ENCODE data around the gene DUSP7. TPM values are rescaled to one million over a fixed set of nuclear protein-coding genes. Genes with fewer than 3 reads are reported as not detected.
"Not testable (repeated sequence)": the region's sequence is repeated elsewhere in the genome, so short reads cannot be mapped to it uniquely, and the experiment has no call there.

The DUSP7 gene
- total RNA-seq, 1 donor from 2014 or later, result 59.9 TPM

DNA sequence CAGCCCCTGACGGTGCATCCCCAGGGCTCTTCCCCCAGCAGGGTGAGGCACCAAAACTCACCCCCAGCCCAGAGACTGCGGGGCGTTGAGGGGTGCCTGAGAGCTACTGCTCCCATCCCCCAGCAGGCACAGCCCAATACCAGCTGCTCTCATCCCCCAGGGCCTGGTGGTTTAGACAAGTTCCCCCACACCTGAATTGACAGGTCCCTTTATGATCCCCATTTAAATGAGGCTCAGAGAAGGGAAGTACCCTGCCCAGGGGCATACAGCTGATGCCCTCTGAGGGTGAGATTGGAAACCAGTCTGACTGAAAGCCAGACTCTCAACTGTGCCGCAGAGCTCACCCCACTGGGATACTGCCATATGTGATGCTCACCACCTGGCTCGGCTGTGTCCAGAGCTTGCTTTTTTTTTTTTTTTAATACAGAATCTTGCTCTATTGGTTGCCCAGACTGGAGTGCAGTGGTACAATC is 20.1 kb downstream of the DUSP7 start:
- H3K27ac ChIP-seq, result no peak overlapping the region
- TF ChIP-seq POLR2A (IDR thresholded peaks at IDR 0.05), result no peak
- TF ChIP-seq, protein P1, sequence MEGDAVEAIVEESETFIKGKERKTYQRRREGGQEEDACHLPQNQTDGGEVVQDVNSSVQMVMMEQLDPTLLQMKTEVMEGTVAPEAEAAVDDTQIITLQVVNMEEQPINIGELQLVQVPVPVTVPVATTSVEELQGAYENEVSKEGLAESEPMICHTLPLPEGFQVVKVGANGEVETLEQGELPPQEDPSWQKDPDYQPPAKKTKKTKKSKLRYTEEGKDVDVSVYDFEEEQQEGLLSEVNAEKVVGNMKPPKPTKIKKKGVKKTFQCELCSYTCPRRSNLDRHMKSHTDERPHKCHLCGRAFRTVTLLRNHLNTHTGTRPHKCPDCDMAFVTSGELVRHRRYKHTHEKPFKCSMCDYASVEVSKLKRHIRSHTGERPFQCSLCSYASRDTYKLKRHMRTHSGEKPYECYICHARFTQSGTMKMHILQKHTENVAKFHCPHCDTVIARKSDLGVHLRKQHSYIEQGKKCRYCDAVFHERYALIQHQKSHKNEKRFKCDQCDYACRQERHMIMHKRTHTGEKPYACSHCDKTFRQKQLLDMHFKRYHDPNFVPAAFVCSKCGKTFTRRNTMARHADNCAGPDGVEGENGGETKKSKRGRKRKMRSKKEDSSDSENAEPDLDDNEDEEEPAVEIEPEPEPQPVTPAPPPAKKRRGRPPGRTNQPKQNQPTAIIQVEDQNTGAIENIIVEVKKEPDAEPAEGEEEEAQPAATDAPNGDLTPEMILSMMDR (IDR thresholded peaks at IDR 0.05), result no peak
- TF ChIP-seq POLR2AphosphoS5 (IDR thresholded peaks at IDR 0.05; ENCODE audit: insufficient read depth in 1 of 2, low read depth in 1 of 2), result no peak
- no peak overlapping the region for H3K4me3 ChIP-seq
- DNase-seq (ENCODE audit: extremely low spot score in 2 of 2), result no peak
- H3K27me3 ChIP-seq, result no peaks in the 10 kb centered on the region
- intact Hi-C loops (cut with DNase I), result no loop called here
- H3K9me3 ChIP-seq, result no peaks in the 10 kb centered on the region
- H3K36me3 ChIP-seq, result no peaks in the 10 kb centered on the region
- peaks cover 39% of the 10 kb centered on the region for H3K4me1 ChIP-seq

DNA sequence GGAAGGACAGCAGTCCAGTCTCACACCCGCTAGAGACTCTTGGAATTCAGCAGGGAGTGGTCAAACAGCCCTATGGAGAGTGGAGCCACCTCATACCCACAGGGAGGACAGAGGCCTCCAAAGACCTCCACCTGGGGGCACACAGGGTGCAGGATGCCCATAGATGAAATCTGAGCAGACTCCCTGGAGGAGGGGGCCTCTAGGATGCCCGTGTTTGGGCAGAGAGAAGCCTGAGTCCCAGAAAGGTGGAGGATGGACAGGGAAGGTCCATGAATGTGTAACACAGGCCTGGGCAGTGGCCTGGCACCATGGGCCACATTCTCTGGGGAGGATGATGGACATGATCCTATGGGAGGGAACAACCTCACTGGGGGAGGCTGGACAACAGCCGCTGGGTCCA is 21.7 kb downstream of the DUSP7 start:
- no peak overlapping the region for H3K27ac ChIP-seq
- H3K4me1 ChIP-seq, result peaks cover 23% of the 10 kb centered on the region
- H3K9me3 ChIP-seq, result no peaks in the 10 kb centered on the region
- intact Hi-C loops (cut with DNase I), result no loop called here
- no peak for TF ChIP-seq POLR2A (IDR thresholded peaks at IDR 0.05)
- no peak for TF ChIP-seq POLR2AphosphoS5 (IDR thresholded peaks at IDR 0.05; ENCODE audit: insufficient read depth in 1 of 2, low read depth in 1 of 2)
- TF ChIP-seq, protein P1 (IDR thresholded peaks at IDR 0.05), result no peak
- H3K27me3 ChIP-seq, result no peaks in the 10 kb centered on the region
- no peaks in the 10 kb centered on the region for H3K36me3 ChIP-seq
- H3K4me3 ChIP-seq, result no peak overlapping the region
- DNase-seq (ENCODE audit: extremely low spot score in 2 of 2), result no peak

- Histone ChIP-seq H3K36me3 (no peaks in the 10 kb centered on the region), H3K9me3 (no peaks in the 10 kb centered on the region), H3K4me1 (peaks cover 19% of the 10 kb centered on the region), H3K4me3 (no peak overlapping the region), H3K27me3 (no peaks in the 10 kb centered on the region), H3K27ac (no peak overlapping the region)
- DNase-seq (ENCODE audit: extremely low spot score in 2 of 2), result no peak
- intact Hi-C loops (cut with DNase I), result no loop called here
- TF ChIP-seq POLR2AphosphoS5 (IDR thresholded peaks at IDR 0.05; ENCODE audit: insufficient read depth in 1 of 2, low read depth in 1 of 2) (no peak), POLR2A (IDR thresholded peaks at IDR 0.05) (no peak)
- TF ChIP-seq, protein P1 (IDR thresholded peaks at IDR 0.05), result no peak
Observed at GRCh38 chr3:52034212-52034611, 22.2 kb downstream of the DUSP7 start.

DNA sequence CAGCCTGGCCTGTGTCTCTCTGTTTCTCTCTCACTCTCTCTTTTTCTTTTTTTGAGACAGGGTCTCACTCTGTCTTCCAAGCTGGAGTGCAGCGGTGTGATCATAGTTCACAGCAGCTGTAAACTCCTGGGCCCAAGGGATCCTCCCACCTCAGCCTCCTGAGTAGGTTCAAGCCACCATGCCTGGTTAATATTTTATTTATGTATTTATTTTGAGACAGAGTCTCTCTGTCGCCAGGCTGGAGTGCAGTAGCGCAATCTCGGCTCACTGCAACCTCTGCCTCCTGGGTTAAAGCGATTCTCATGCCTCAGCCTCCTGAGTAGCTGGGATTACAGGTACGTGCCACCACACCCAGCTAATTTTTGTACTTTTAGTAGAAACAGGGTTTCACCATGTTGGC is 22.6 kb downstream of the DUSP7 start:
- intact Hi-C loops (cut with DNase I); DNase-seq (ENCODE audit: extremely low spot score in 2 of 2); H3K27me3 ChIP-seq; H3K4me3 ChIP-seq; H3K36me3 ChIP-seq; H3K27ac ChIP-seq; H3K9me3 ChIP-seq: not testable (repeated sequence)
- peaks cover 18% of the 10 kb centered on the region for H3K4me1 ChIP-seq

DNA sequence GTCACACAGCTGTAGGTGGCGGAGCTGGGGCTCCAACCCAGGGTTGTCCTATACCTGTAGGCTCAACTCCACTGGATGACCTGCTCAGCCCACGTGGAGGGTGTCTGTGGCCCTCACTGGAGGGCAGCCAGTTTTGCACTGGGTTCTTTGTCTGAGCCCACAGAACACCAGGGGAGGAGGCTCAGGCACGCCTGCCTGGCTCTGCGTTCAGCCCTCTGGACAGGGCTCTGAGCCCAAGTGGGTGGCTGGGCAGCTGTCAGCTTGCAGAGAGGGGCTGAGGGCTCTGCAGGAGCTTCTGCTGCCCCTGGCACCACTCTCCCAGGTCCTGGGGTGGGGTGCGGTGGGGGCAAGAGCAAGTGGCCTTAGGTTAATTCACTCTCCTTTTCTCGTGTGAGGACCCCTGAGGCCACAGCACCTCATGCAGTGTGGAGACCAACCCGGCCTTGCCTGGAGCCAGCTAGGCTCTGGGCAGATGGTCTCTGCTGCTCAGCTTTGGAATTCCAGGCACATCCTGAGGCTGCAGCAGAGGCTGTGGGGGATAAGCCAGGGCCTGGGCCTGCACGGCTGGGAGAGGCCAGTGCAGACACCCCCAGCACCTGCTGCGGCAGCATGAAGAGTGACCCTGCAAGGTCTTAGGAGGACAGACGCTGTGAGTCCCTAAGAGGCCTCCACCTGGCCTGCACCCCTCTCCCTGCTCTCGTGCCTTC is 23.5 kb downstream of the DUSP7 start:
- no peak for TF ChIP-seq POLR2AphosphoS5 (IDR thresholded peaks at IDR 0.05; ENCODE audit: insufficient read depth in 1 of 2, low read depth in 1 of 2)
- no peak for TF ChIP-seq POLR2A (IDR thresholded peaks at IDR 0.05)
- TF ChIP-seq, protein P1 (IDR thresholded peaks at IDR 0.05), result no peak
- no peak for DNase-seq (ENCODE audit: extremely low spot score in 2 of 2)
- intact Hi-C loops (cut with DNase I), result no loop called here
- Histone ChIP-seq H3K4me3 (no peak overlapping the region), H3K27ac (no peak overlapping the region), H3K9me3 (no peaks in the 10 kb centered on the region), H3K27me3 (no peaks in the 10 kb centered on the region), H3K36me3 (no peaks in the 10 kb centered on the region), H3K4me1 (peaks cover 14% of the 10 kb centered on the region)
